Measurements from ENCODE around the gene GMDS.

The GMDS gene

GRCh38 chr6:2162079-2162445 lies 83.3 kb downstream of the GMDS start:
- Mint-ChIP-seq H3K27ac (peak overlapping the region; percentile 25), H3K4me1 (peaks cover 41% of the 10 kb centered on the region), H3K36me3 (ENCODE audit: low read depth) (no peaks in the 10 kb centered on the region), H3K4me3 (no peak overlapping the region), H3K27me3 (no peaks in the 10 kb centered on the region), H3K9me3 (no peaks in the 10 kb centered on the region)
- ATAC-seq: no peak
- no peak for DNase-seq

GRCh38 chr6:2158596-2159271 lies 86.7 kb downstream of the GMDS start:
- DNase-seq (peak; percentile 18), ATAC-seq (no peak)
- H3K4me1 Mint-ChIP-seq: peaks cover 48% of the 10 kb centered on the region
- H3K27ac Mint-ChIP-seq: no peak overlapping the region
- H3K4me3 Mint-ChIP-seq: no peak overlapping the region
- H3K36me3 Mint-ChIP-seq (ENCODE audit: low read depth): no peaks in the 10 kb centered on the region
- peaks cover 1% of the 10 kb centered on the region for H3K27me3 Mint-ChIP-seq
- H3K9me3 Mint-ChIP-seq: no peaks in the 10 kb centered on the region

- DNase-seq: peak; percentile 18
- H3K9me3 Mint-ChIP-seq: no peaks in the 10 kb centered on the region
Measured at GRCh38 chr6:2157441-2158127, 87.8 kb downstream of the GMDS start.

GRCh38 chr6:2155206-2155605 lies 90.2 kb downstream of the GMDS start:
- DNase-seq (no peak), ATAC-seq (no peak)
- Mint-ChIP-seq H3K27me3 (peaks cover 1% of the 10 kb centered on the region), H3K4me1 (peaks cover 29% of the 10 kb centered on the region), H3K27ac (no peak overlapping the region), H3K4me3 (no peak overlapping the region), H3K36me3 (ENCODE audit: low read depth) (no peaks in the 10 kb centered on the region), H3K9me3 (no peaks in the 10 kb centered on the region)

More at GRCh38 chr6:2157441-2158127, 87.8 kb downstream of the GMDS start:
- Mint-ChIP-seq H3K27ac (no peak overlapping the region), H3K4me3 (no peak overlapping the region), H3K27me3 (peaks cover 1% of the 10 kb centered on the region), H3K4me1 (peaks cover 44% of the 10 kb centered on the region), H3K36me3 (ENCODE audit: low read depth) (no peaks in the 10 kb centered on the region)
- ATAC-seq: peak; percentile 83

- Mint-ChIP-seq H3K4me3 (no peak overlapping the region), H3K27ac (no peak overlapping the region), H3K36me3 (ENCODE audit: low read depth) (peaks cover 3% of the 10 kb centered on the region), H3K27me3 (no peaks in the 10 kb centered on the region), H3K9me3 (no peaks in the 10 kb centered on the region), H3K4me1 (no peaks in the 10 kb centered on the region)
- DNase-seq (no peak), ATAC-seq (no peak)
Measured at GRCh38 chr6:2149361-2150006, 95.9 kb downstream of the GMDS start.

GRCh38 chr6:2148748-2149147 lies 96.7 kb downstream of the GMDS start:
- H3K4me1 Mint-ChIP-seq: peaks cover 2% of the 10 kb centered on the region
- no peaks in the 10 kb centered on the region for H3K27me3 Mint-ChIP-seq
- H3K27ac Mint-ChIP-seq: no peak overlapping the region
- H3K36me3 Mint-ChIP-seq (ENCODE audit: low read depth): peaks cover 5% of the 10 kb centered on the region
- ATAC-seq (no peak), DNase-seq (no peak)
- H3K9me3 Mint-ChIP-seq: no peaks in the 10 kb centered on the region
- H3K4me3 Mint-ChIP-seq: no peak overlapping the region

GRCh38 chr6:2147766-2148448 lies 97.5 kb downstream of the GMDS start:
- Mint-ChIP-seq H3K27ac (no peak overlapping the region), H3K9me3 (no peaks in the 10 kb centered on the region), H3K4me3 (no peak overlapping the region), H3K36me3 (ENCODE audit: low read depth) (peaks cover 6% of the 10 kb centered on the region), H3K27me3 (no peaks in the 10 kb centered on the region), H3K4me1 (peaks cover 6% of the 10 kb centered on the region)
- ATAC-seq: no peak
- no peak for DNase-seq

- no peak for ATAC-seq
Measured at GRCh38 chr6:2147261-2147660, 98.1 kb downstream of the GMDS start.

GRCh38 chr6:2144210-2144609 lies 101.2 kb downstream of the GMDS start:
- H3K9me3 Mint-ChIP-seq: no peaks in the 10 kb centered on the region
- H3K27ac Mint-ChIP-seq: no peak overlapping the region
- ATAC-seq (no peak), DNase-seq (no peak)
- H3K4me3 Mint-ChIP-seq: no peak overlapping the region
- peaks cover 24% of the 10 kb centered on the region for H3K4me1 Mint-ChIP-seq
- peaks cover 6% of the 10 kb centered on the region for H3K36me3 Mint-ChIP-seq (ENCODE audit: low read depth)
- no peaks in the 10 kb centered on the region for H3K27me3 Mint-ChIP-seq

More at GRCh38 chr6:2147261-2147660, 98.1 kb downstream of the GMDS start:
- H3K27me3 Mint-ChIP-seq: no peaks in the 10 kb centered on the region
- H3K4me3 Mint-ChIP-seq: no peak overlapping the region
- H3K9me3 Mint-ChIP-seq: no peaks in the 10 kb centered on the region
- H3K27ac Mint-ChIP-seq: no peak overlapping the region
- no peak for DNase-seq
- H3K4me1 Mint-ChIP-seq: peaks cover 6% of the 10 kb centered on the region
- H3K36me3 Mint-ChIP-seq (ENCODE audit: low read depth): peaks cover 6% of the 10 kb centered on the region

GRCh38 chr6:2141644-2142290 lies 103.6 kb downstream of the GMDS start:
- H3K36me3 Mint-ChIP-seq (ENCODE audit: low read depth): peaks cover 3% of the 10 kb centered on the region
- no peaks in the 10 kb centered on the region for H3K9me3 Mint-ChIP-seq
- ATAC-seq (no peak), DNase-seq (no peak)
- peaks cover 24% of the 10 kb centered on the region for H3K4me1 Mint-ChIP-seq
- no peak overlapping the region for H3K27ac Mint-ChIP-seq
- H3K27me3 Mint-ChIP-seq: no peaks in the 10 kb centered on the region
- no peak overlapping the region for H3K4me3 Mint-ChIP-seq

- peaks cover 3% of the 10 kb centered on the region for H3K36me3 Mint-ChIP-seq (ENCODE audit: low read depth)
- no peak overlapping the region for H3K4me3 Mint-ChIP-seq
- DNase-seq: no peak
- no peak overlapping the region for H3K27ac Mint-ChIP-seq
- H3K27me3 Mint-ChIP-seq: no peaks in the 10 kb centered on the region
- no peak for ATAC-seq
- no peaks in the 10 kb centered on the region for H3K9me3 Mint-ChIP-seq
- H3K4me1 Mint-ChIP-seq: peaks cover 24% of the 10 kb centered on the region
Measured at GRCh38 chr6:2140438-2141128, 104.8 kb downstream of the GMDS start.

- ATAC-seq: no peak
- H3K4me3 Mint-ChIP-seq: no peak overlapping the region
- H3K36me3 Mint-ChIP-seq (ENCODE audit: low read depth): no peaks in the 10 kb centered on the region
- no peaks in the 10 kb centered on the region for H3K27me3 Mint-ChIP-seq
- H3K27ac Mint-ChIP-seq: no peak overlapping the region
- H3K4me1 Mint-ChIP-seq: peaks cover 13% of the 10 kb centered on the region
- DNase-seq: no peak
- H3K9me3 Mint-ChIP-seq: no peaks in the 10 kb centered on the region
Measured at GRCh38 chr6:2135401-2135800, 110.0 kb downstream of the GMDS start.

- Mint-ChIP-seq H3K4me1 (peaks cover 18% of the 10 kb centered on the region), H3K27ac (no peak overlapping the region), H3K4me3 (no peak overlapping the region), H3K9me3 (no peaks in the 10 kb centered on the region), H3K36me3 (ENCODE audit: low read depth) (peaks cover under 1% of the 10 kb centered on the region), H3K27me3 (no peaks in the 10 kb centered on the region)
- no peak for ATAC-seq
- no peak for DNase-seq
Measured at GRCh38 chr6:2134554-2134953, 110.9 kb downstream of the GMDS start.

Data from activated naive CD8-positive, alpha-beta T cell treated with anti-CD3 and anti-CD28 coated beads, Interleukin-2, amount 50 U/mL, for 24 hours (primary cell).